Measurements from ENCODE around the gene OAS3. TPM values are rescaled to one million over a fixed set of nuclear protein-coding genes. Genes with fewer than 3 reads are reported as not detected.

Gene OAS3
- total RNA-seq, 2 donors from 2014 or later: 0.64 to 0.84 TPM

GRCh38 chr12:112946236-112947000 is 8.1 kb downstream of the OAS3 start:
- Histone ChIP-seq H3K27ac (ENCODE audit: low read depth, low read length) (no peak overlapping the region), H3K9ac (ENCODE audit: extremely low read depth, low read length, poor library complexity, severe bottlenecking) (no peak overlapping the region), H3K4me1 (ENCODE audit: control insufficient read depth, insufficient read depth, low read length) (no peaks in the 10 kb centered on the region), H3K4me3 (ENCODE audit: low read length) (no peak overlapping the region), H3K36me3 (ENCODE audit: control insufficient read depth, insufficient read depth, low read length) (no peaks in the 10 kb centered on the region), H3K9me3 (ENCODE audit: control insufficient read depth, low read length) (no peaks in the 10 kb centered on the region), H3K27me3 (ENCODE audit: control insufficient read depth, insufficient read depth, low read length, poor library complexity, severe bottlenecking) (no peaks in the 10 kb centered on the region)
- Mint-ChIP-seq H3K9me3 (no peaks in the 10 kb centered on the region), H3K4me3 (no peak overlapping the region), H3K4me1 (no peaks in the 10 kb centered on the region), H3K27ac (no peak overlapping the region), H3K27me3 (ENCODE audit: insufficient read depth) (no peaks in the 10 kb centered on the region), H3K36me3 (ENCODE audit: low read depth) (no peaks in the 10 kb centered on the region)
- DNase-seq: peak; percentile 45
- TF ChIP-seq CTCF (conservative IDR thresholded peaks at IDR 0.05): no peak
- 90 to 92% methylated on average over 12 to 14 of the region's 14 CpGs for WGBS, 2 experiments (ENCODE audit: insufficient coverage in 1 of 2, insufficient read length in 1 of 2)

GRCh38 chr12:112947314-112947713 is 9.0 kb downstream of the OAS3 start:
- no peak for TF ChIP-seq CTCF (conservative IDR thresholded peaks at IDR 0.05)
- no peaks in the 10 kb centered on the region for H3K9me3 ChIP-seq (ENCODE audit: control insufficient read depth, low read length)
- no peaks in the 10 kb centered on the region for H3K27me3 Mint-ChIP-seq (ENCODE audit: insufficient read depth)
- DNase-seq: no peak
- H3K36me3 Mint-ChIP-seq (ENCODE audit: low read depth): no peaks in the 10 kb centered on the region
- no peak overlapping the region for H3K4me3 Mint-ChIP-seq
- H3K27ac Mint-ChIP-seq: no peak overlapping the region
- H3K4me1 ChIP-seq (ENCODE audit: control insufficient read depth, insufficient read depth, low read length): no peaks in the 10 kb centered on the region
- H3K36me3 ChIP-seq (ENCODE audit: control insufficient read depth, insufficient read depth, low read length): no peaks in the 10 kb centered on the region
- 0% methylated on average over 1 of the region's 1 CpG for WGBS, 2 experiments (ENCODE audit: insufficient coverage in 1 of 2, insufficient read length in 1 of 2)
- no peaks in the 10 kb centered on the region for H3K9me3 Mint-ChIP-seq
- no peak overlapping the region for H3K27ac ChIP-seq (ENCODE audit: low read depth, low read length)
- no peaks in the 10 kb centered on the region for H3K4me1 Mint-ChIP-seq
- H3K4me3 ChIP-seq (ENCODE audit: low read length): no peak overlapping the region
- H3K9ac ChIP-seq (ENCODE audit: extremely low read depth, low read length, poor library complexity, severe bottlenecking): no peak overlapping the region
- no peaks in the 10 kb centered on the region for H3K27me3 ChIP-seq (ENCODE audit: control insufficient read depth, insufficient read depth, low read length, poor library complexity, severe bottlenecking)

- Mint-ChIP-seq H3K27ac (no peak overlapping the region), H3K27me3 (ENCODE audit: insufficient read depth) (no peaks in the 10 kb centered on the region), H3K36me3 (ENCODE audit: low read depth) (no peaks in the 10 kb centered on the region), H3K9me3 (no peaks in the 10 kb centered on the region), H3K4me1 (no peaks in the 10 kb centered on the region), H3K4me3 (no peak overlapping the region)
- H3K4me3 ChIP-seq (ENCODE audit: low read length): no peak overlapping the region
- H3K36me3 ChIP-seq (ENCODE audit: control insufficient read depth, insufficient read depth, low read length): no peaks in the 10 kb centered on the region
- TF ChIP-seq CTCF (conservative IDR thresholded peaks at IDR 0.05): no peak
- no peak overlapping the region for H3K9ac ChIP-seq (ENCODE audit: extremely low read depth, low read length, poor library complexity, severe bottlenecking)
- H3K27me3 ChIP-seq (ENCODE audit: control insufficient read depth, insufficient read depth, low read length, poor library complexity, severe bottlenecking): no peaks in the 10 kb centered on the region
- no peak overlapping the region for H3K27ac ChIP-seq (ENCODE audit: low read depth, low read length)
- 88 to 89% methylated on average over 5 of the region's 5 CpGs for WGBS, 2 experiments (ENCODE audit: insufficient coverage in 1 of 2, insufficient read length in 1 of 2)
- H3K9me3 ChIP-seq (ENCODE audit: control insufficient read depth, low read length): no peaks in the 10 kb centered on the region
- no peaks in the 10 kb centered on the region for H3K4me1 ChIP-seq (ENCODE audit: control insufficient read depth, insufficient read depth, low read length)
- peak; percentile 34 for DNase-seq
These were observed 9.5 kb downstream of the OAS3 start for GRCh38 chr12:112947761-112948160.

All from endodermal cell (in vitro differentiated cells).